LNCAP (cell line): ENCODE results near the gene METRNL.

Source experiments
- CTCF ChIP-seq: fragments of 450-650 bp; IDR thresholded peaks from 2 replicates; pipeline ENCODE4 v1.5.1; 2017; ENCODE audit warnings: mild to moderate bottlenecking

Gene METRNL

GRCh38 chr17:83115832-83116231 lies 36.4 kb downstream of the METRNL start:
- TF ChIP-seq CTCF, result no peak

- no peak for TF ChIP-seq CTCF
Measured at GRCh38 chr17:83116311-83116771, 36.9 kb downstream of the METRNL start.

- no peak for TF ChIP-seq CTCF
Measured at GRCh38 chr17:83116783-83117555, 37.6 kb downstream of the METRNL start.

GRCh38 chr17:83117583-83117982 lies 38.2 kb downstream of the METRNL start:
- no peak for TF ChIP-seq CTCF

GRCh38 chr17:83118071-83118841 lies 38.8 kb downstream of the METRNL start:
- TF ChIP-seq CTCF, result no peak

- TF ChIP-seq CTCF, result no peak
Measured at GRCh38 chr17:83119987-83120864, 40.8 kb downstream of the METRNL start.
